ENCODE data around the gene ZNF189. TPM values are rescaled to one million over a fixed set of nuclear protein-coding genes. Genes with fewer than 3 reads are reported as not detected.

The ZNF189 gene
- total RNA-seq, 2 experiments from 2014 or later: 5.0 to 5.3 TPM

- Histone ChIP-seq H3K9me3 (ENCODE audit: control insufficient read depth in 1 of 2, insufficient read depth in 1 of 2, low read length in 2 of 2) (peaks cover 7 to 65% of the 10 kb centered on the region in 2 experiments), H3K4me1 (ENCODE audit: insufficient read depth, low read length) (no peaks in the 10 kb centered on the region), H3K4me3 (ENCODE audit: low read length) (no peak overlapping the region), H3K27ac (ENCODE audit: low read depth in 1 of 2, low read length in 2 of 2) (no peak overlapping the region), H3K27me3 (ENCODE audit: control insufficient read depth in 1 of 2, insufficient read depth in 2 of 2, low read length in 2 of 2) (no peaks in the 10 kb centered on the region), H3K36me3 (ENCODE audit: insufficient read depth, low read length) (no peaks in the 10 kb centered on the region)
- ATAC-seq (ENCODE audit: poor library complexity) (no peak), DNase-seq (no peak)
- CTCF ChIA-PET: no interaction called here
- Mint-ChIP-seq H3K36me3 (ENCODE audit: low read depth) (peaks cover 76% of the 10 kb centered on the region), H3K4me3 (no peak overlapping the region), H3K9me3 (peaks cover 41% of the 10 kb centered on the region), H3K4me1 (ENCODE audit: low read depth) (no peaks in the 10 kb centered on the region), H3K27me3 (no peaks in the 10 kb centered on the region), H3K27ac (no peak overlapping the region)
- POLR2A ChIA-PET: no interaction called here
- TF ChIP-seq CTCF (IDR thresholded peaks at IDR 0.05): no peak
- intact Hi-C loops (cut with DNase I, micrococcal nuclease): no loop called here
Measured at GRCh38 chr9:101415578-101415977, 16.9 kb downstream of the ZNF189 start.

- intact Hi-C loops (cut with DNase I, micrococcal nuclease): no loop called here
Measured at GRCh38 chr9:101417389-101417788, 18.7 kb downstream of the ZNF189 start.

GRCh38 chr9:101417977-101418376, 19.3 kb downstream of the ZNF189 start:
- Mint-ChIP-seq H3K4me1 (ENCODE audit: low read depth) (no peaks in the 10 kb centered on the region), H3K27ac (no peak overlapping the region), H3K9me3 (peaks cover 41% of the 10 kb centered on the region), H3K27me3 (no peaks in the 10 kb centered on the region), H3K4me3 (no peak overlapping the region), H3K36me3 (ENCODE audit: low read depth) (peaks cover 56% of the 10 kb centered on the region)
- no peak overlapping the region for H3K27ac ChIP-seq (ENCODE audit: low read depth in 1 of 2, low read length in 2 of 2)
- CTCF ChIA-PET: no interaction called here
- POLR2A ChIA-PET: no interaction called here
- no peaks in the 10 kb centered on the region for H3K36me3 ChIP-seq (ENCODE audit: insufficient read depth, low read length)
- peaks cover 3 to 48% of the 10 kb centered on the region in 2 experiments for H3K9me3 ChIP-seq (ENCODE audit: control insufficient read depth in 1 of 2, insufficient read depth in 1 of 2, low read length in 2 of 2)
- no peak for DNase-seq
- intact Hi-C loops (cut with DNase I, micrococcal nuclease): no loop called here
- H3K4me1 ChIP-seq (ENCODE audit: insufficient read depth, low read length): no peaks in the 10 kb centered on the region
- no peak for TF ChIP-seq CTCF (IDR thresholded peaks at IDR 0.05)
- H3K27me3 ChIP-seq (ENCODE audit: control insufficient read depth in 1 of 2, insufficient read depth in 2 of 2, low read length in 2 of 2): no peaks in the 10 kb centered on the region
- ATAC-seq (ENCODE audit: poor library complexity): no peak
- no peak overlapping the region for H3K4me3 ChIP-seq (ENCODE audit: low read length)

More at GRCh38 chr9:101417389-101417788, 18.7 kb downstream of the ZNF189 start:
- H3K9me3 Mint-ChIP-seq: peaks cover 44% of the 10 kb centered on the region
- no peak for TF ChIP-seq CTCF (IDR thresholded peaks at IDR 0.05)
- ATAC-seq (ENCODE audit: poor library complexity) (no peak), DNase-seq (no peak)
- Histone ChIP-seq H3K4me1 (ENCODE audit: insufficient read depth, low read length) (no peaks in the 10 kb centered on the region), H3K27ac (ENCODE audit: low read depth in 1 of 2, low read length in 2 of 2) (no peak overlapping the region), H3K4me3 (ENCODE audit: low read length) (no peak overlapping the region), H3K27me3 (ENCODE audit: control insufficient read depth in 1 of 2, insufficient read depth in 2 of 2, low read length in 2 of 2) (no peaks in the 10 kb centered on the region), H3K9me3 (ENCODE audit: control insufficient read depth in 1 of 2, insufficient read depth in 1 of 2, low read length in 2 of 2) (peaks cover 6 to 53% of the 10 kb centered on the region in 2 experiments), H3K36me3 (ENCODE audit: insufficient read depth, low read length) (no peaks in the 10 kb centered on the region)
- H3K4me1 Mint-ChIP-seq (ENCODE audit: low read depth): no peaks in the 10 kb centered on the region
- POLR2A ChIA-PET: no interaction called here
- no peak overlapping the region for H3K4me3 Mint-ChIP-seq
- no peaks in the 10 kb centered on the region for H3K27me3 Mint-ChIP-seq
- H3K36me3 Mint-ChIP-seq (ENCODE audit: low read depth): peaks cover 62% of the 10 kb centered on the region
- CTCF ChIA-PET: no interaction called here
- no peak overlapping the region for H3K27ac Mint-ChIP-seq
